Purkinje cell (primary cell): ENCODE data around the gene RALGAPB. TPM values are rescaled to one million over a fixed set of nuclear protein-coding genes. Genes with fewer than 3 reads are reported as not detected.

Source experiments
- polyA plus RNA-seq: library from polyadenylated mRNA; unstranded; fragments of >200 nt; fragmentation: Nextera tagmentation; gene quantifications from 2 replicates; pipeline ENCODE4 v1.2.1, GENCODE V29; 2014

Gene RALGAPB
- polyA plus RNA-seq: 15.5 and 19.8 TPM in 2 replicates

GRCh38 chr20:38472513-38473366 lies at the start of gene RALGAPB:
Gene RALGAPB (plus strand): TSS chr20:38472843. CDS start chr20:38488433, 15,590 bp downstream.

GRCh38 chr20:38434770-38435554 lies 37.7 kb upstream of the RALGAPB start, which contains the start of gene SNHG17:
Gene SNHG17 (minus strand): TSS chr20:38435328.

GRCh38 chr20:38581013-38581412 lies 108.4 kb downstream of the RALGAPB start, which contains the start of gene ADIG:
Gene ADIG (plus strand): TSS chr20:38581197. CDS start chr20:38581251, 54 bp downstream.

GRCh38 chr20:38601216-38602184 lies 128.9 kb downstream of the RALGAPB start, which contains the start of gene ARHGAP40:
Gene ARHGAP40 (plus strand): TSS chr20:38601809.

Other genes with a start within 250 kb of the RALGAPB start
- 0.91 and 1.2 TPM in 2 replicates for gene KIAA1755, start 212.1 kb upstream of the RALGAPB start, polyA plus RNA-seq
- gene BPI, start 168.7 kb upstream of the RALGAPB start, polyA plus RNA-seq: not detected in 2 replicates
- gene LBP, start 126.4 kb upstream of the RALGAPB start, polyA plus RNA-seq: not detected in 2 replicates
- gene SNHG17, start 37.5 kb upstream of the RALGAPB start, polyA plus RNA-seq: 20.0 and 41.2 TPM in 2 replicates
- not detected in 2 replicates for gene ADIG, start 108.4 kb downstream of the RALGAPB start, polyA plus RNA-seq
- 0.24 TPM in 1 of 2 replicates, not detected in the other for gene ARHGAP40, start 129.0 kb downstream of the RALGAPB start, polyA plus RNA-seq